Measurements from ENCODE around the gene AMPD2.

Gene AMPD2

GRCh38 chr1:109595531-109595930 lies 24.1 kb upstream of the AMPD2 start:
- no peak for TF ChIP-seq MAX (IDR thresholded peaks at IDR 0.05; ENCODE audit: low read depth, low read length)
- TF ChIP-seq POLR2A (IDR thresholded peaks at IDR 0.05; ENCODE audit: extremely low read depth, insufficient read length), result no peak
- TF ChIP-seq MYC (IDR thresholded peaks at IDR 0.05; ENCODE audit: low read depth, low read length), result no peak
- TF ChIP-seq, protein P1, sequence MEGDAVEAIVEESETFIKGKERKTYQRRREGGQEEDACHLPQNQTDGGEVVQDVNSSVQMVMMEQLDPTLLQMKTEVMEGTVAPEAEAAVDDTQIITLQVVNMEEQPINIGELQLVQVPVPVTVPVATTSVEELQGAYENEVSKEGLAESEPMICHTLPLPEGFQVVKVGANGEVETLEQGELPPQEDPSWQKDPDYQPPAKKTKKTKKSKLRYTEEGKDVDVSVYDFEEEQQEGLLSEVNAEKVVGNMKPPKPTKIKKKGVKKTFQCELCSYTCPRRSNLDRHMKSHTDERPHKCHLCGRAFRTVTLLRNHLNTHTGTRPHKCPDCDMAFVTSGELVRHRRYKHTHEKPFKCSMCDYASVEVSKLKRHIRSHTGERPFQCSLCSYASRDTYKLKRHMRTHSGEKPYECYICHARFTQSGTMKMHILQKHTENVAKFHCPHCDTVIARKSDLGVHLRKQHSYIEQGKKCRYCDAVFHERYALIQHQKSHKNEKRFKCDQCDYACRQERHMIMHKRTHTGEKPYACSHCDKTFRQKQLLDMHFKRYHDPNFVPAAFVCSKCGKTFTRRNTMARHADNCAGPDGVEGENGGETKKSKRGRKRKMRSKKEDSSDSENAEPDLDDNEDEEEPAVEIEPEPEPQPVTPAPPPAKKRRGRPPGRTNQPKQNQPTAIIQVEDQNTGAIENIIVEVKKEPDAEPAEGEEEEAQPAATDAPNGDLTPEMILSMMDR (IDR thresholded peaks at IDR 0.05; ENCODE audit: low read depth, low read length), result no peak
- no peak for DNase-seq (ENCODE audit: low read depth)

DNA sequence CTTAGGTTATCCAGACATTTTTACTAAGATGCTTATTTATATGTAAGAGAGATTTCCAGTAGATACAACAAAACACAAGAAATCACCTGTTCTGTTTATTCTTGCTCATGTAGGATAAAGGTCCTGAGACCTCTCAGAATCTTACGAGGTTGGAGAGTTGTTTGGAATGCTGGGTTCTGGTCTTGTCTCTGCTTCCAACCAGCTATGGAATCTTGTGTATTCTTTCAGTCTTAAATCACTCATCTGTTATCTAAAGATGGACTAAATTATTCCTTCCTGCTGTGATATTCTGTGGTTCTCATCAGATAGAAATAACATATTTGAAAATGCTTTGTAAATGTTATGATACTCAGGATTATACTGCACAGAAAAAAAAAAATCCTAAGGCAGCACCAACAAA lies 21.5 kb upstream of the AMPD2 start:
- TF ChIP-seq MAX (IDR thresholded peaks at IDR 0.05; ENCODE audit: low read depth, low read length) (no peak), POLR2A (IDR thresholded peaks at IDR 0.05; ENCODE audit: extremely low read depth, insufficient read length) (no peak), MYC (IDR thresholded peaks at IDR 0.05; ENCODE audit: low read depth, low read length) (no peak)
- TF ChIP-seq, protein P1 (IDR thresholded peaks at IDR 0.05; ENCODE audit: low read depth, low read length), result no peak
- no peak overlapping the region for H3K4me3 ChIP-seq (ENCODE audit: low read depth, low read length)
- no peak for DNase-seq (ENCODE audit: low read depth)

More at GRCh38 chr1:109595531-109595930, 24.1 kb upstream of the AMPD2 start:
- H3K4me3 ChIP-seq (ENCODE audit: low read depth, low read length), result no peak overlapping the region

GRCh38 chr1:109598655-109599054 lies 21.0 kb upstream of the AMPD2 start:
- H3K4me3 ChIP-seq (ENCODE audit: low read depth, low read length), result no peak overlapping the region
- no peak for TF ChIP-seq MAX (IDR thresholded peaks at IDR 0.05; ENCODE audit: low read depth, low read length)
- no peak for TF ChIP-seq MYC (IDR thresholded peaks at IDR 0.05; ENCODE audit: low read depth, low read length)
- DNase-seq (ENCODE audit: low read depth), result no peak

DNA sequence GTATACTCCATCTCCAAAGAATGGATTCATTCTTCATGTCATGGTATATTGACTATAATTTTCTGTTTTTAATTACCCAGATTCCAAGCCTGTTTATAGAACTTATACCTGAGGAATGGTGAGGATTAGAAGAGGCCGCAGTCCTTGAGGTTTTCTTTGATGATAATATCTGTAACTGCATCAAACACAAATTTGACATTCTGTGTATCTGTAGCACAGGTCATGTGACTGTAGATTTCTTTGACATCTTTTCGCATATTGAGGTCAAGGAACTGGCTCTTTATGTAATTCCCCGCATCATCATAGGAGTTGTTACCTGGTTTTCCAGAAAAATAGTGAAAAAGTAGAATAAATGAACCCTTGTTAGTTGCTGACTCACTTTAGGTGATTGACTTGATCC lies 16.4 kb upstream of the AMPD2 start:
- H3K4me3 ChIP-seq (ENCODE audit: low read depth, low read length), result no peak overlapping the region
- no peak for TF ChIP-seq MAX (IDR thresholded peaks at IDR 0.05; ENCODE audit: low read depth, low read length)
- TF ChIP-seq MYC (IDR thresholded peaks at IDR 0.05; ENCODE audit: low read depth, low read length), result no peak
- TF ChIP-seq POLR2A (IDR thresholded peaks at IDR 0.05; ENCODE audit: extremely low read depth, insufficient read length), result no peak
- TF ChIP-seq, protein P1 (IDR thresholded peaks at IDR 0.05; ENCODE audit: low read depth, low read length), result no peak
- DNase-seq (ENCODE audit: low read depth), result no peak

DNA sequence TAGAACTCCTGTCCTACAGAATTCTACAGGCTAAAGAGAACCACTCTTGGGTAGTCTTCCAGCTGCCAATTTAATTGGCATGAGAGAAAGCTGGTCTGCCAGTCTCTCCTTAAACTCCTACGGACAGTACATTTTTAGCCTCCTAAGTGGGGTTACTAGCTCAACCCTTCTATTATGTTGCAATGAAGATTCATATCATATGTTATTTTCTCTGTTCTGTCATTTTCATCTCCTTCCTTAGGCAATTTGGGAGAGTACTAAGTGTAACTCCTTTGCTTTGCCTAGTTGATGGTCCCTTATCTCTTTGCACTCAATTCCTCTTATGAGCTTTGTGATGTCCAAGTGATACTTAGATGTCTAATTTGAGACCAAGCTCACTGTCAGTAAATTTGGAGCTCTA lies 14.3 kb upstream of the AMPD2 start:
- no peak for DNase-seq (ENCODE audit: low read depth)
- TF ChIP-seq, protein P1 (IDR thresholded peaks at IDR 0.05; ENCODE audit: low read depth, low read length), result no peak
- TF ChIP-seq MYC (IDR thresholded peaks at IDR 0.05; ENCODE audit: low read depth, low read length) (no peak), MAX (IDR thresholded peaks at IDR 0.05; ENCODE audit: low read depth, low read length) (no peak), POLR2A (IDR thresholded peaks at IDR 0.05; ENCODE audit: extremely low read depth, insufficient read length) (no peak)
- no peak overlapping the region for H3K4me3 ChIP-seq (ENCODE audit: low read depth, low read length)

DNA sequence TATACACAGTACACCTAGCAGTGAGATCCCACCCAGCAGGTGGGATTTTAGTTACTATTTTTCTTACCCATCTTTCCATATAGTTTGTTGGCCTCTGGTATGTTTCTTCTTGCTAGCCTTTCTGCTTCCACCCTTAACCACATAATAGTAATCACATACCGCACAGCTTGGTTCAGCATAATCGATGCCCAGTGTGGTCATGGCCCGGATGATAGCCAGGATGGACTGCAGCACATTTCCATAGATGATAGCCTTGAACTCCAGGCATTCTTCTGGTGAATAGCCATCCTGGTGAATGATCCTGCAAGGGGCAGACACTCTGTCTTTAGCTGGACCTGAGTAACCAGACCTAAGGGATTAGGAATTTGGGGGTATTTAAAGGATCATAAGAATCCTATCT lies 9.8 kb upstream of the AMPD2 start:
- no peak overlapping the region for H3K4me3 ChIP-seq (ENCODE audit: low read depth, low read length)
- DNase-seq (ENCODE audit: low read depth), result no peak
- TF ChIP-seq MAX (IDR thresholded peaks at IDR 0.05; ENCODE audit: low read depth, low read length), result no peak

Measured in NB4 (cell line).